ENCODE data around the gene KY.

The KY gene

GRCh38 chr3:134619301-134619615 lies 31.6 kb downstream of the KY start:
- no peak for DNase-seq (ENCODE audit: low spot score)

- no peak for DNase-seq (ENCODE audit: low spot score)
Observed at GRCh38 chr3:134618478-134619300, 32.1 kb downstream of the KY start.

- DNase-seq (ENCODE audit: low spot score), result no peak
Observed at GRCh38 chr3:134617608-134618477, 33.0 kb downstream of the KY start.

GRCh38 chr3:134615743-134616142 lies 35.1 kb downstream of the KY start:
- no peak for DNase-seq (ENCODE audit: low spot score)

- DNase-seq (ENCODE audit: low spot score), result no peak
Observed at GRCh38 chr3:134614955-134615354, 35.9 kb downstream of the KY start.

GRCh38 chr3:134613006-134613520 lies 37.8 kb downstream of the KY start:
- no peak for DNase-seq (ENCODE audit: low spot score)

GRCh38 chr3:134611516-134611915 lies 39.3 kb downstream of the KY start:
- no peak for DNase-seq (ENCODE audit: low spot score)

GRCh38 chr3:134610432-134611385 lies 40.1 kb downstream of the KY start:
- no peak for DNase-seq (ENCODE audit: low spot score)

- no peak for DNase-seq (ENCODE audit: low spot score)
Observed at GRCh38 chr3:134609821-134610431, 40.9 kb downstream of the KY start.

GRCh38 chr3:134608771-134609435 lies 41.9 kb downstream of the KY start:
- DNase-seq (ENCODE audit: low spot score), result no peak

GRCh38 chr3:134608023-134608770 lies 42.6 kb downstream of the KY start:
- no peak for DNase-seq (ENCODE audit: low spot score)

GRCh38 chr3:134607054-134608022 lies 43.5 kb downstream of the KY start:
- no peak for DNase-seq (ENCODE audit: low spot score)

- DNase-seq (ENCODE audit: low spot score), result no peak
Observed at GRCh38 chr3:134606033-134607025, 44.5 kb downstream of the KY start.

- no peak for DNase-seq (ENCODE audit: low spot score)
Observed at GRCh38 chr3:134605556-134605955, 45.3 kb downstream of the KY start.

- no peak for DNase-seq (ENCODE audit: low spot score)
Observed at GRCh38 chr3:134603956-134604355, 46.9 kb downstream of the KY start.

- DNase-seq (ENCODE audit: low spot score), result no peak
Observed at GRCh38 chr3:134603480-134603879, 47.3 kb downstream of the KY start.

GRCh38 chr3:134602440-134602814 lies 48.4 kb downstream of the KY start:
- no peak for DNase-seq (ENCODE audit: low spot score)
